Neuronal stem cell (in vitro differentiated cells): ENCODE measurements around the gene C3orf70.

Source experiments
- DNase-seq: peaks from one replicate; pipeline ENCODE4 v3.0.0-alpha.2; 2013; ENCODE audit warnings: low spot score
- H2AFZ ChIP-seq: one replicate; pipeline ENCODE4 v1.6.1; 2013; ENCODE audit warnings: mild to moderate bottlenecking, low read length, inconsistent platforms
- H2AK5ac ChIP-seq: 2 replicates; pipeline ENCODE4 v1.6.1; 2013; ENCODE audit warnings: low read depth, mild to moderate bottlenecking, inconsistent platforms, low read length, moderate library complexity, mixed read lengths
- H2BK120ac ChIP-seq: 2 replicates; pipeline ENCODE4 v1.6.1; 2013; ENCODE audit warnings: low read depth, mild to moderate bottlenecking, inconsistent platforms, low read length, moderate library complexity, mixed read lengths
- H2BK12ac ChIP-seq: one replicate; pipeline ENCODE4 v1.6.1; 2013; ENCODE audit warnings: low read length, inconsistent platforms
- H2BK15ac ChIP-seq: 2 replicates; pipeline ENCODE4 v1.6.1; 2013; ENCODE audit warnings: mild to moderate bottlenecking, low read length, inconsistent platforms, mixed read lengths
- H2BK5ac ChIP-seq: one replicate; pipeline ENCODE4 v1.6.1; 2013; ENCODE audit warnings: inconsistent platforms, mild to moderate bottlenecking, low read length, moderate library complexity
- H3K14ac ChIP-seq: one replicate; pipeline ENCODE4 v1.6.1; 2013; ENCODE audit warnings: low read length, inconsistent platforms
- H3K18ac ChIP-seq: 2 replicates; pipeline ENCODE4 v1.6.1; 2013; ENCODE audit warnings: low read length, inconsistent platforms
- H3K23ac ChIP-seq: 2 replicates; pipeline ENCODE4 v1.6.1; 2013; ENCODE audit warnings: low read depth, mild to moderate bottlenecking, mixed read lengths, low read length, inconsistent platforms; ENCODE audit not compliant: poor library complexity
- H3K27ac ChIP-seq: replicated peaks from 3 replicates; pipeline ENCODE4 v1.5.1; 2013; ENCODE audit warnings: low read length, inconsistent platforms
- H3K27me3 ChIP-seq, 3 experiments: 2 replicates each; pipeline ENCODE4 v1.6.1; 2013; ENCODE audit warnings: low read length in 3 of 3, mild to moderate bottlenecking in 2 of 3, inconsistent platforms in 1 of 3, low read depth in 1 of 3, mixed read lengths in 1 of 3, moderate library complexity in 1 of 3; ENCODE audit not compliant: control insufficient read depth in 3 of 3, insufficient read depth in 3 of 3
- H3K36me3 ChIP-seq, 2 donors: replicated peaks in 1 of 2; 2 replicates each; pipeline ENCODE4 v1.6.1; 2013; ENCODE audit warnings: low read length in 2 of 2; ENCODE audit not compliant: control insufficient read depth in 2 of 2, insufficient read depth in 2 of 2
- H3K4ac ChIP-seq: 2 replicates; pipeline ENCODE4 v1.6.1; 2013; ENCODE audit warnings: inconsistent platforms, mild to moderate bottlenecking, low read length, moderate library complexity
- H3K4me1 ChIP-seq, 2 donors: 1 replicate in 1 of 2; 2 replicates in 1 of 2; pipeline ENCODE4 v1.6.1; 2013; ENCODE audit warnings: low read length in 2 of 2, low read depth in 1 of 2; ENCODE audit not compliant: control insufficient read depth in 2 of 2, insufficient read depth in 1 of 2
- H3K4me2 ChIP-seq: one replicate; pipeline ENCODE4 v1.6.1; 2013; ENCODE audit warnings: mild to moderate bottlenecking, low read length, inconsistent platforms; ENCODE audit not compliant: insufficient read depth, poor library complexity, severe bottlenecking
- H3K4me3 ChIP-seq, 2 donors: 2 replicates each; pipeline ENCODE4 v1.5.1; 2013; ENCODE audit warnings: low read length in 2 of 2, mild to moderate bottlenecking in 2 of 2, inconsistent platforms in 1 of 2, moderate library complexity in 1 of 2
- H3K79me1 ChIP-seq: one replicate; pipeline ENCODE4 v1.6.1; 2013; ENCODE audit warnings: low read depth, mild to moderate bottlenecking, inconsistent platforms, low read length, moderate library complexity
- H3K9ac ChIP-seq: one replicate; pipeline ENCODE4 v1.6.1; 2013; ENCODE audit warnings: mild to moderate bottlenecking, low read depth, low read length, inconsistent platforms; ENCODE audit not compliant: poor library complexity
- H3K9me3 ChIP-seq, 2 donors: replicated peaks in 1 of 2; 2 replicates each; pipeline versions ENCODE3 to v1.6.1; 2013; ENCODE audit warnings: low read length in 2 of 2, mild to moderate bottlenecking in 2 of 2, inconsistent platforms in 1 of 2, low read depth in 1 of 2, mixed read lengths in 1 of 2, moderate library complexity in 1 of 2; ENCODE audit not compliant: control insufficient read depth in 2 of 2, insufficient read depth in 1 of 2
- H4K8ac ChIP-seq: one replicate; pipeline ENCODE4 v1.6.1; 2013; ENCODE audit warnings: low read depth, mild to moderate bottlenecking, inconsistent platforms, low read length, moderate library complexity
- H4K91ac ChIP-seq: one replicate; pipeline ENCODE4 v1.6.1; 2013; ENCODE audit warnings: low read length, low read depth, mild to moderate bottlenecking, inconsistent platforms; ENCODE audit not compliant: poor library complexity
- WGBS, 2 donors: extraction: QIAGEN DNeasy Blood & Tissue Kit; methylation state at CpG; one replicate each; pipeline ENCODE4 v1.1.7; 2013; ENCODE audit warnings: missing lambda C conversion rate in 2 of 2, mixed read lengths in 1 of 2; ENCODE audit not compliant: insufficient read length in 2 of 2, insufficient replicate concordance in 1 of 2; ENCODE audit errors: extremely low coverage in 2 of 2; 5-methylcytosine and 5-hydroxymethylcytosine counted together

C3orf70 gene

GRCh38 chr3:185037801-185038200, 115.1 kb downstream of the C3orf70 start:
- no peak overlapping the region for H3K4me2 ChIP-seq
- no peak overlapping the region for H4K91ac ChIP-seq
- DNase-seq: no peak
- no peak overlapping the region for H4K8ac ChIP-seq
- no peaks in the 10 kb centered on the region for H3K36me3 ChIP-seq
- no peak overlapping the region for H2BK120ac ChIP-seq
- no peak overlapping the region for H2BK12ac ChIP-seq
- H2AK5ac ChIP-seq: no peak overlapping the region
- H3K27me3 ChIP-seq: no peaks in the 10 kb centered on the region
- H3K9me3 ChIP-seq: no peaks in the 10 kb centered on the region
- H3K79me1 ChIP-seq: no peaks in the 10 kb centered on the region
- no peak overlapping the region for H3K4ac ChIP-seq
- no peak overlapping the region for H3K18ac ChIP-seq
- H3K4me1 ChIP-seq: no peaks in the 10 kb centered on the region
- H3K9ac ChIP-seq: no peak overlapping the region
- H2AFZ ChIP-seq: no peak overlapping the region
- no peak overlapping the region for H3K14ac ChIP-seq
- no peak overlapping the region for H3K27ac ChIP-seq
- WGBS, 2 donors: no CpG with 5 or more reads among the region's 1 CpG
- no peak overlapping the region for H2BK15ac ChIP-seq
- H3K23ac ChIP-seq: no peak overlapping the region
- no peak overlapping the region for H3K4me3 ChIP-seq
- no peak overlapping the region for H2BK5ac ChIP-seq

GRCh38 chr3:185030951-185031350, 121.9 kb downstream of the C3orf70 start:
- no peak overlapping the region for H3K9ac ChIP-seq
- H3K27ac ChIP-seq: no peak overlapping the region
- H2BK5ac ChIP-seq: no peak overlapping the region
- H3K4me3 ChIP-seq: no peak overlapping the region
- no peaks in the 10 kb centered on the region for H3K27me3 ChIP-seq
- no CpG with 5 or more reads among the region's 3 CpGs for WGBS, 2 donors
- no peak overlapping the region for H3K14ac ChIP-seq
- H2AFZ ChIP-seq: no peak overlapping the region
- no peaks in the 10 kb centered on the region for H3K9me3 ChIP-seq
- peaks cover 0 to 4% of the 10 kb centered on the region in 2 donors for H3K4me1 ChIP-seq
- no peaks in the 10 kb centered on the region for H3K36me3 ChIP-seq
- H3K18ac ChIP-seq: no peak overlapping the region
- H2BK15ac ChIP-seq: no peak overlapping the region
- no peak overlapping the region for H2BK12ac ChIP-seq
- H2AK5ac ChIP-seq: no peak overlapping the region
- H4K8ac ChIP-seq: no peak overlapping the region
- DNase-seq: no peak
- H2BK120ac ChIP-seq: no peak overlapping the region
- H3K4me2 ChIP-seq: no peak overlapping the region
- H3K23ac ChIP-seq: no peak overlapping the region
- no peak overlapping the region for H3K4ac ChIP-seq
- no peak overlapping the region for H4K91ac ChIP-seq
- H3K79me1 ChIP-seq: no peaks in the 10 kb centered on the region

DNA sequence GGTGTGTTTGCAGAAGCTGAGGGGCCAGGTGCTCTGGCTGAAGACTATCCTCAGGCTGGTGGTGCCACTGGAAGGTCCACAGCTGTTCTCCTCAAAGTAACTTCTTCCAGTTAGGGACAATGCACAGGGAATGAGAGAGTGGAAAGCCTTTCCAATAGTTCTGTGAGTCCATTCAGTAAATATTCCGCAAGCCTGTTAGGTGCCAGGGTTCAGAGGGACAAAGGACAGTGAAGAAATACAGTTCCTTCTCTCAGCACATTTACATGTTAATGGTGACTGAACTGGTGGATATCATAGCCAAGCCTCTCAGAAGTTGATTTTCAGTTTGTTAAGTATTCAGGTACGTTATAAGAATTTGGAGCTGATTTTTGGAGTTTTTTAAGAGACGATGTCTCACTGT, 122.5 kb downstream of the C3orf70 start:
- Histone ChIP-seq H3K14ac (no peak overlapping the region), H3K9me3 (no peaks in the 10 kb centered on the region), H3K18ac (no peak overlapping the region), H2BK5ac (no peak overlapping the region), H2AK5ac (no peak overlapping the region), H3K27me3 (no peaks in the 10 kb centered on the region), H3K4me2 (no peak overlapping the region), H4K8ac (no peak overlapping the region), H3K27ac (no peak overlapping the region), H4K91ac (no peak overlapping the region), H3K9ac (no peak overlapping the region), H2BK15ac (no peak overlapping the region), H2BK120ac (no peak overlapping the region), H2AFZ (no peak overlapping the region), H3K4me3 (no peak overlapping the region), H3K4ac (no peak overlapping the region), H3K79me1 (no peaks in the 10 kb centered on the region), H3K36me3 (no peaks in the 10 kb centered on the region), H3K4me1 (peaks cover 0 to 4% of the 10 kb centered on the region in 2 donors), H3K23ac (no peak overlapping the region), H2BK12ac (no peak overlapping the region)
- WGBS, 2 donors: no CpG with 5 or more reads among the region's 3 CpGs
- DNase-seq: no peak

GRCh38 chr3:185029086-185029485, 123.8 kb downstream of the C3orf70 start:
- no peak for DNase-seq
- Histone ChIP-seq H3K4me1 (peaks cover 0 to 4% of the 10 kb centered on the region in 2 donors), H2BK5ac (no peak overlapping the region), H3K4me3 (no peak overlapping the region), H3K4ac (no peak overlapping the region), H3K36me3 (no peaks in the 10 kb centered on the region), H2AFZ (no peak overlapping the region), H3K27me3 (no peaks in the 10 kb centered on the region), H3K9me3 (no peaks in the 10 kb centered on the region), H3K9ac (no peak overlapping the region), H3K14ac (no peak overlapping the region), H3K4me2 (no peak overlapping the region), H2BK120ac (no peak overlapping the region), H3K27ac (no peak overlapping the region), H3K18ac (no peak overlapping the region), H2BK15ac (no peak overlapping the region), H4K8ac (no peak overlapping the region), H4K91ac (no peak overlapping the region), H3K23ac (no peak overlapping the region), H2BK12ac (no peak overlapping the region), H2AK5ac (no peak overlapping the region), H3K79me1 (no peaks in the 10 kb centered on the region)
- no CpG with 5 or more reads among the region's 1 CpG for WGBS, 2 donors
